ENCODE data around the gene SAT2. TPM values are rescaled to one million over a fixed set of nuclear protein-coding genes. Genes with fewer than 3 reads are reported as not detected.
A peak's percentile ranks its signal among the peaks of the same experiment; 100 is the strongest.

The SAT2 gene
- total and polyA plus RNA-seq, 2 experiments from 2014 or later: 56.7 to 69.4 TPM

- no peaks in the 10 kb centered on the region for H3K79me2 ChIP-seq (replicated peaks; ENCODE audit: insufficient read depth)
- TF ChIP-seq POLR2AphosphoS5 (IDR thresholded peaks at IDR 0.05; ENCODE audit: low read depth) (no peak), CTCF (conservative IDR thresholded peaks at IDR 0.05; ENCODE audit: low read depth in 2 of 2) (no peak), ZNF114 (CRISPR knock-in tag; IDR thresholded peaks at IDR 0.05) (no peak), JUNB (IDR thresholded peaks at IDR 0.05; ENCODE audit: unreplicated experiment) (no peak), NANOG (IDR thresholded peaks at IDR 0.05; ENCODE audit: borderline replicate concordance) (no peak), STAT1 (IDR thresholded peaks at IDR 0.05; ENCODE audit: unreplicated experiment) (no peak), ZNF462 (CRISPR knock-in tag; IDR thresholded peaks at IDR 0.05) (no peak), ZNF331 (CRISPR knock-in tag; IDR thresholded peaks at IDR 0.05; ENCODE audit: low read depth) (no peak), CREB1 (CRISPR knock-in tag; IDR thresholded peaks at IDR 0.05; ENCODE audit: low read depth) (no peak), REST (IDR thresholded peaks at IDR 0.05; ENCODE audit: unreplicated experiment) (no peak), ETS1 (IDR thresholded peaks at IDR 0.05) (no peak), EZH2phosphoT487 (IDR thresholded peaks at IDR 0.05; ENCODE audit: unreplicated experiment) (no peak), EZH2 (IDR thresholded peaks at IDR 0.05; ENCODE audit: low read depth, unreplicated experiment) (no peak)
- Mint-ChIP-seq H3K4me3 (no peak overlapping the region), H3K27me3 (ENCODE audit: insufficient read depth, low read depth, poor library complexity) (peaks cover 29% of the 10 kb centered on the region), H3K4me1 (peaks cover 41% of the 10 kb centered on the region), H3K9me3 (peaks cover 2% of the 10 kb centered on the region; the same call in 2 of the 3 replicates), H3K27ac (0 out of 2 replicates have a peak overlapping the region, but pooled peaks have one; percentile 95), H3K36me3 (ENCODE audit: low read depth) (peaks cover 34% of the 10 kb centered on the region)
- H3K27ac ChIP-seq (ENCODE audit: low read depth): no peak overlapping the region
- no peaks in the 10 kb centered on the region; the same call in 1 of the 2 replicates for H3K9me2 ChIP-seq (ENCODE audit: insufficient read depth)
- no peak overlapping the region for H2AFZ ChIP-seq
- peaks cover 25% of the 10 kb centered on the region for H3K4me1 ChIP-seq (ENCODE audit: insufficient read depth)
- no peak for DNase-seq (ENCODE audit: low spot score)
- H3F3A ChIP-seq (replicated peaks; ENCODE audit: low read depth): peaks cover 10% of the 10 kb centered on the region
- peaks cover 20% of the 10 kb centered on the region for H3K27me3 ChIP-seq (ENCODE audit: insufficient read depth)
- no peaks in the 10 kb centered on the region for H3K36me3 ChIP-seq (ENCODE audit: insufficient read depth)
- H3K4me3 ChIP-seq: no peak overlapping the region
- no peak for ATAC-seq
- H3K4me2 ChIP-seq: no peak overlapping the region
- H4K20me1 ChIP-seq (replicated peaks; ENCODE audit: insufficient read depth): no peaks in the 10 kb centered on the region
Observed at GRCh38 chr17:7655541-7655840, 27.9 kb upstream of the SAT2 start.

Data from GM23338 (cell line).